Fibroblast of skin of scalp (primary cell): Measurements from ENCODE around the gene SH3RF2.

Source experiments
- DNase-seq: peaks from one replicate; pipeline ENCODE4 v3.0.0-alpha.2; 2013

Gene SH3RF2

GRCh38 chr5:146049704-146050026, 113.3 kb downstream of the SH3RF2 start:
- DNase-seq = no peak

GRCh38 chr5:146050086-146050485, 113.7 kb downstream of the SH3RF2 start:
- no peak for DNase-seq

- DNase-seq = peak; percentile 51
Measured at GRCh38 chr5:146051678-146052077, 115.3 kb downstream of the SH3RF2 start.

GRCh38 chr5:146052780-146053179, 116.4 kb downstream of the SH3RF2 start:
- no peak for DNase-seq

- no peak for DNase-seq
Measured at GRCh38 chr5:146055432-146055831, 119.1 kb downstream of the SH3RF2 start.

GRCh38 chr5:146059460-146060220, 123.3 kb downstream of the SH3RF2 start:
- peak; percentile 4 for DNase-seq

- DNase-seq = no peak
Measured at GRCh38 chr5:146060221-146060585, 123.8 kb downstream of the SH3RF2 start.

- DNase-seq = no peak
Measured at GRCh38 chr5:146066968-146067367, 130.6 kb downstream of the SH3RF2 start.

GRCh38 chr5:146068206-146068605, 131.8 kb downstream of the SH3RF2 start:
- DNase-seq = no peak

- DNase-seq = no peak
Measured at GRCh38 chr5:146068977-146069779, 132.8 kb downstream of the SH3RF2 start.

- DNase-seq = no peak
Measured at GRCh38 chr5:146069780-146070099, 133.4 kb downstream of the SH3RF2 start.

- no peak for DNase-seq
Measured at GRCh38 chr5:146070746-146071145, 134.4 kb downstream of the SH3RF2 start.

- no peak for DNase-seq
Measured at GRCh38 chr5:146071171-146071570, 134.8 kb downstream of the SH3RF2 start.

- no peak for DNase-seq
Measured at GRCh38 chr5:146072595-146072994, 136.2 kb downstream of the SH3RF2 start.

GRCh38 chr5:146073239-146073900, 137.0 kb downstream of the SH3RF2 start:
- no peak for DNase-seq

GRCh38 chr5:146076028-146076427, 139.7 kb downstream of the SH3RF2 start:
- no peak for DNase-seq

GRCh38 chr5:146076455-146076854, 140.1 kb downstream of the SH3RF2 start:
- DNase-seq = no peak

- no peak for DNase-seq
Measured at GRCh38 chr5:146078566-146078965, 142.2 kb downstream of the SH3RF2 start.

GRCh38 chr5:146079695-146080373, 143.5 kb downstream of the SH3RF2 start:
- no peak for DNase-seq

GRCh38 chr5:146081556-146081955, 145.2 kb downstream of the SH3RF2 start:
- no peak for DNase-seq

GRCh38 chr5:146082798-146083197, 146.4 kb downstream of the SH3RF2 start:
- no peak for DNase-seq

- no peak for DNase-seq
Measured at GRCh38 chr5:146084376-146084775, 148.0 kb downstream of the SH3RF2 start.

GRCh38 chr5:146088098-146088497, 151.7 kb downstream of the SH3RF2 start:
- no peak for DNase-seq
